ENCODE measurements around the gene SKIC2.

- no peak for TF ChIP-seq POLR2A (IDR thresholded peaks at IDR 0.05)
- TF ChIP-seq, protein P1, sequence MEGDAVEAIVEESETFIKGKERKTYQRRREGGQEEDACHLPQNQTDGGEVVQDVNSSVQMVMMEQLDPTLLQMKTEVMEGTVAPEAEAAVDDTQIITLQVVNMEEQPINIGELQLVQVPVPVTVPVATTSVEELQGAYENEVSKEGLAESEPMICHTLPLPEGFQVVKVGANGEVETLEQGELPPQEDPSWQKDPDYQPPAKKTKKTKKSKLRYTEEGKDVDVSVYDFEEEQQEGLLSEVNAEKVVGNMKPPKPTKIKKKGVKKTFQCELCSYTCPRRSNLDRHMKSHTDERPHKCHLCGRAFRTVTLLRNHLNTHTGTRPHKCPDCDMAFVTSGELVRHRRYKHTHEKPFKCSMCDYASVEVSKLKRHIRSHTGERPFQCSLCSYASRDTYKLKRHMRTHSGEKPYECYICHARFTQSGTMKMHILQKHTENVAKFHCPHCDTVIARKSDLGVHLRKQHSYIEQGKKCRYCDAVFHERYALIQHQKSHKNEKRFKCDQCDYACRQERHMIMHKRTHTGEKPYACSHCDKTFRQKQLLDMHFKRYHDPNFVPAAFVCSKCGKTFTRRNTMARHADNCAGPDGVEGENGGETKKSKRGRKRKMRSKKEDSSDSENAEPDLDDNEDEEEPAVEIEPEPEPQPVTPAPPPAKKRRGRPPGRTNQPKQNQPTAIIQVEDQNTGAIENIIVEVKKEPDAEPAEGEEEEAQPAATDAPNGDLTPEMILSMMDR (IDR thresholded peaks at IDR 0.05): no peak
These were observed 25.4 kb upstream of the SKIC2 start for GRCh38 chr6:31933537-31933936.

All from sigmoid colon (tissue), 3 donors.